ENCODE results near the gene MEDAG.

- TF ChIP-seq, protein P1, sequence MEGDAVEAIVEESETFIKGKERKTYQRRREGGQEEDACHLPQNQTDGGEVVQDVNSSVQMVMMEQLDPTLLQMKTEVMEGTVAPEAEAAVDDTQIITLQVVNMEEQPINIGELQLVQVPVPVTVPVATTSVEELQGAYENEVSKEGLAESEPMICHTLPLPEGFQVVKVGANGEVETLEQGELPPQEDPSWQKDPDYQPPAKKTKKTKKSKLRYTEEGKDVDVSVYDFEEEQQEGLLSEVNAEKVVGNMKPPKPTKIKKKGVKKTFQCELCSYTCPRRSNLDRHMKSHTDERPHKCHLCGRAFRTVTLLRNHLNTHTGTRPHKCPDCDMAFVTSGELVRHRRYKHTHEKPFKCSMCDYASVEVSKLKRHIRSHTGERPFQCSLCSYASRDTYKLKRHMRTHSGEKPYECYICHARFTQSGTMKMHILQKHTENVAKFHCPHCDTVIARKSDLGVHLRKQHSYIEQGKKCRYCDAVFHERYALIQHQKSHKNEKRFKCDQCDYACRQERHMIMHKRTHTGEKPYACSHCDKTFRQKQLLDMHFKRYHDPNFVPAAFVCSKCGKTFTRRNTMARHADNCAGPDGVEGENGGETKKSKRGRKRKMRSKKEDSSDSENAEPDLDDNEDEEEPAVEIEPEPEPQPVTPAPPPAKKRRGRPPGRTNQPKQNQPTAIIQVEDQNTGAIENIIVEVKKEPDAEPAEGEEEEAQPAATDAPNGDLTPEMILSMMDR (IDR thresholded peaks at IDR 0.05): no peak
- TF ChIP-seq POLR2A (IDR thresholded peaks at IDR 0.05): no peak
Measured at GRCh38 chr13:30974350-30974749, 68.3 kb downstream of the MEDAG start.

All from right lobe of liver (tissue), 4 donors.